GM21619 (cell line): ENCODE data around the gene SCLT1.
"Not testable (repeated sequence)": the region's sequence is repeated elsewhere in the genome, so short reads cannot be mapped to it uniquely, and the experiment has no call there.

Experiments used
- ATAC-seq: cut with Tn5 transposase; IDR thresholded peaks from one replicate; pipeline ENCODE4 v1.9.1; 2021; ENCODE audit not compliant: unreplicated experiment

SCLT1 gene

DNA sequence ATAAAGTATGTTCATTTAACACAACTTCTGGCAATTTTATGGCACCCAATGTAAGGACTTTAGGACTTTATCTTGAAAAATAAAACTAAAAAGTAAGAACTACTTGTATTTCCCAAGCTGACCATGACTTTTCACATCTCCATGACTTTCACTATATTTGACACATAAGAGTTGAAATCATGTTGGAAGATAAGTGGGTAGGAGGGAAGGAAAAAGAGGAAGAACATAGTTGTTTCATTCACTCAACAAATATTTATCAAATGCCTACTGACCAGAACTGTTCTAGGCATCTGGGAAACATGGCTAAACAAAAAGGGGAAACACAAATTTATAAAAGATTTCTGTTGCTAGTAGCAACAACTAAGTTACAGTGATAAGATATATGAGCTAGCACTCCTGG, 16.0 kb downstream of the SCLT1 start:
- no peak for ATAC-seq

DNA sequence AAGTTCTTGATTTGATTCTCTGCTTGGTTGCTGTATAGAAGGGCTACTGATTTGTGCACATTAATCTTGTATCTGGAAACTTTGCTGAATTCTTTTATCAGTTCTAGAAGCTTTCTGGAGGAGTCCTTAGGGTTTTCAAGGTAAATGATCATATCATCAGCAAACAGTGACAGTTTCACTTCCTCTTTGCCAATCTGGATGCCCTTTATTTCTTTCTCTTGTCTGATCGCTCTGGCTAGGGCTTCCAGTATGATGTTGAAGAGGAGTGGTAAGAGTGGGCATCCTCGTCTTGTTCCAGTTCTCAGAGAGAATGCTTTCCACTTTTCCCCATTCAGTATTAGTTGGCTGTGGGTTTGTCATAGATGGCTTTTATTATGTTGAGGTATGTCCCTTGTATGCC, 23.8 kb downstream of the SCLT1 start:
- ATAC-seq, result not testable (repeated sequence)

DNA sequence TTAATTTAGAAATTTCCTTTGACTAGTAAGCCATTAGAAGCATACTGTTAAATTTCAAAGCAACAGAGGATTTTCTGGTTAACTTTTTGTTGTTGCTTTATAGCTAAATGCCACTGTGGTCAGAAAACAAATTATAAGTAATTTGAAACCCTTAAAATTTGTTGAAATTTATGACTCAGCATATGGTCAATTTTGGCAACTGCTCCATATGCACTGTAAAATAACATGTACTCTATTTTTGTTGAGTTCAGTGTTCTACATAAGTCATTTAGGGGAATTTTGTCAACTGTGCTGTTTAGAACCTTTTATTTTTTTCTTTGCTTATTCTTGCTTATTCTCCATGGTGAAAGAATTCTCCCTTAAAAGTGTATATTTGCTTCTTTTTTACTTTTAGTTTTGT, 28.6 kb downstream of the SCLT1 start:
- ATAC-seq, result no peak

DNA sequence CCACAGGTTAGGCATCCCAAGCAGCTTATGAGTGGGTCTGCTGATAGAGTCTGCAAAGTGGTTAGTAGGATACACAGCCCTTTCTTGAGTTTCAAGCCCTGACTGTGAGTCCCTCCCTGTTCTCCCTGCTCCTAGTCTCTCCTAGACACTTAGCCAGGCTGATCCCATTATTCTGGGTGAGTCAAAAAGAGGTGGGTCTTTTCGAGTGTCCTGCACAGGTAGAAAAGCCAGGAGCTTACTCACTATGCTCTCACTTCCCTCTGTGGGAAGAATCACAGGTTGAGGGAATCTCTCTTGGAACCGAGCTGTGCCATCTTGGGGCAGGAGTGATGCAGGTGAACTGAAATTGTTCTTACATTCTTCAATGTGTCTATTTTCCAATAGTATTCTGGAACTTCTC, 29.7 kb downstream of the SCLT1 start:
- no peak for ATAC-seq

DNA sequence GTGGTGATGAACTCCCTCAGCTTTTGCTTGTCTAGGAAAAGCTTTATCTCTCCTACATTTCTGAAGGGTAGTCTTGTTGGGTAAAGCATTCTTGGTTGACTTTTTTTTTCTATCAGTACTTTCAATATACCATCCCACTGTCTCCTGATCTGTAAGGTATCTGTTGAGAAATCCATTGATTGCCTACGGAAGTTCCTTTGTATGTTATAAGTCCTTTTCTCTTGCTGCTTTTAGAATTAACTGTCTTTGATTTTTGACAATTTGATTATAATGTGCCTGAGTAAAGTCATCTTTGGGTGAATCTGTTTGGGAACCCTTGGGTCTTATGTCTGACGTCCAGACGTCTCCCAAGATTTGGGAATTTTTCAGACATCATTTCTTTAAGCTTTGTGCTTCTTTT, 30.8 kb downstream of the SCLT1 start:
- ATAC-seq, result no peak

DNA sequence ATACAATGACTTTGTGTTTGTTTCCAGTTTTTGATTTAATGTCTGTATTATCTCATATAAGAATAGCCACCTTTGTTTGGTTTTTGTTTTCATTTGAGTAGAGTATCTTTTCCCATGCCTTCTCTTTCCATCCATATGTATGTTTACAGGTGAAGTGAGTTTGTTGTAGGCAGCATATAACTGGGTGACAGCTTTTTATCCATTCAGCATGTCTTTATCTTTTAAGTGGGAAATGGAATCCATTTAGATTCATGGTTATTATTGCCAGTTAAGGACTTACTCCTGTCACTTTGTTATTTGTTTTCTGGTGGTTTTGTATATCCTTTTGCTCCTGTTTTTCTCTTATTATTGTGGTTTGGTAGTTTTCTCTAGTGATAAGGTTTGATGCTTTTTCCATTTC, 34.3 kb downstream of the SCLT1 start:
- no peak for ATAC-seq

DNA sequence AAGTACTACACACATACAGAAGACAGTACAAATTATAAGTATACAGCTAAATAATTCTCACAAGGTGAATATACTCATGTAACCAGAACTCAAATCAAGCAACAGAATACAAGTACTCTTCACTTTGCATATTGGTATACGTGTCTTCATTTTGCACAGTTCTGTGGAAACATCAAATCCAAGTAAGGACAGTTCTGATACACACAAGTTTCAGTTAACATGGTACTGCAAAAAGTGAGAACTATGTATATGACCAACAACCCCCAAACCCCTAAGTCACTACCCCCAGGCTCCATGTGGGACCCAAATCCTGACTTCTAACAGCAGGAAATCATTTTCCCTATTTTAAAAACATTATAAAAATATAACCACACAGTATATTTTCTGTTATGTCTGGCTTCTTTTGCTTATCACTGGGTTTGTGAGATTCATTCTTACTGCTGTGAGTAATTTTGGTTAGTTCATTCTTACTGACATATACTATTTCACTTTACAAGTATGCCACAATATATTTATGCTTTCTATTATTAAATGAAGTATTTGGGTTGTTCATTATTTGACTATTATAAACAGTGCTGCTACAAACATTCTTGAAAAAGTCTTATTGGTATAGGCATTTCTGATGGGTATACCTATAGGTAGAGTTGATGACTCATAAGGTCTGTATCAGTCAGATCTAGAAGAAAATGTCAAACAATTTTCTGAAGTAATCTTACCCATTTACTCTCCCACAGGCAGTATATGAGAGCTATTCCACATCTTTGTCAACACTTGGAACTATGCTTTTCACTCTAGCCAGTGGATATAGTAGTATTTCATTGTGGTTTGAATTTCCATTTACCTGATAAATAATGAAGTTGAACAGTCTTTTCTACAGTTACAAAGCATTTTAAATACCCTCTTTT, 47.0 kb downstream of the SCLT1 start:
- ATAC-seq, result no peak

DNA sequence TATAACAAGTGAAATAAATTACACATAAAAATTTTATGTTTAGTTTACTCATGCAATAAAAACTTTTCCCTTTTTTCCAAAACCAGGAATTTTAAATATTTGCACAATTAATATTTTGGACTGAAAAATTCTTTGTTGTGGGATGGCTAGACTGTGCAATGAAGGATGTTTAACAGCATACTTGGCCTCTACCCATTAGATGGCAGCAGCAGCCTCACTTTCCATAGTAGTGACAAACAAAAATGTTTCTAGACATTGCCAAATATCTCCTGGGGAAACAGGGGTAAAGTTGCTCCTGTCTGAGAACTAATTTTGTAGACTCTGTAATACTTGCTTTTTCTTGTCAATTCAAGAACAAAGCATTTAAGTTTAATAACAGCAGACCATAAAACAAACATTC, 49.8 kb downstream of the SCLT1 start:
- no peak for ATAC-seq

DNA sequence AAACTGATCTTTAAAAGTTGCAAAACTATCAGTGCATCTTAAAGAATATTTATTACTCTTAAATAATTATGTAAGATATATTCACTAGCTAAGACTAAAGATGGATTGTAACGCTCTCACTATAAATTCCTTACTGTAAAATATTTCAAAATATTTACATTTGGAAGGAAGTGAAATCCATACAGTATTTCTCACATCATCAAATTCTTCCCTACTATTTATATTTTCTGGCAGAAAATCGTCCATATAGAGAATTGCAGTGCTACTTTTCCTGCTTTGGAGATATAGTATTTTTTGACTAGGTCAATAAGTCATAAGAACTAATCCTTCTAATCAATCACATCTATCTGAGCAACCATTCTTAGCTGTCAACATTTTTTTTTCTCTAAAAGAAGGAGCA, 52.9 kb downstream of the SCLT1 start:
- no peak for ATAC-seq

DNA sequence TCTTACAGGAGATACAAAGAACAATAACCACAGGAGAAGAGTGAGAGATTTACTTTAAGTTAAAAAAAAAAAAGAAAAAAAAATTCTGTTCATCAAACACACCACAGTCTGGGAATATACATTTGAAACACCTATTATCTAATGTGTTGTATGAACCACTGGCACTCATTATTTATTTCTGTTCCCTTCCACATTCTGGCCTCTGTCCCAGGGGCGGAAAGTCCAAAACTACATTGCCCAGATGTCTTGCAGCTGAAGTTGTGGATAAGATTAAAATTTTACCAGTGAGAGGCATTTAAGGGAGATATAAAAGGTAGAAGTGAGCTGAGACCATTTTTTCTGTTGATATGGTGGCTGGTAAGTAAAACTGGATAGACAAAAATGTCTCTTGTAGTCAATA, 56.2 kb downstream of the SCLT1 start:
- ATAC-seq, result no peak

DNA sequence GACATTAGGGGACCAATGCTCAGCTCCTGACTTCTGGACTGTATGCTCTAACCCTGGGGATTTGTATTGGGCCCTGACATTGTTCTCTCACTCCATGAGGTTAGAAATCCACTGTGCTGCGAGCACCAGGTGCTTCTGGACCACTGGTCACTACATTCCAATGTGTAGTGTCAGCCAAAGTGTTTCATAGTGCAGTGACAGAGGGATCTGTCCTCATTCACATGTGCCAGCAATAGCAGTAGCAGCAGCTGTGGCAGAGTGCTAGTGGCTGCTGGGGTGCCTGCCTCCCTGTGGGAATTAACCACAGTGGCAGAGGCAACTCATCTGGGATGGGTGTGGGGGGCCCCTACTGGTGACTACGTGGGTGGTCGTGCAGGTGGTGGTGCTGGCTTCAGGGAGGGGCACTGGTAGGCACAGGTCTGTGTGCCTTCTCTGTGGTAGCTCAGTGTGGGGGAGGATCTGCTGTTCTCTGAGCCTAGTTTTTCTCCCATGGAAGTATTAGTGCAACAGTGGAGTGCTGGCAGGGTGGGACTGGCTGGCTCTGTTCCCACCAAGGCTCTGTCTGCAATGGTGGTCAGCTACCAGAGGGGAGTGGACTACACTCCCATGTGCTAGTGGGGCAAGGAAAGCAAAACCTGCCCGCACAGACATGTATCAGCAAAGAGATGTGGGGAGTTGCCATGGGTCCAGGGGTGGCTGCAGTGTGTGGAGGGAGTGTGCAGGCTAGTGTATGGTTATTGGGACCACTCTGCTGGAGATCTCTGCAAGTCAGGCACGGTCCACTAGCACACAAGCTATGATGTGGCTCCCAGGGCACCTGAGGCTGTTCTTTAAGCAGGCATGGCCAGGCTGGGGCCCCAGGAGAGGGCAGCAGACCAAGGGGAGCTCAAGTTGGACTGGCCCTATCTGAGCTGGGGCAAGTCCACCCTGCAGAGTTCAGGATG, 78.5 kb downstream of the SCLT1 start:
- no peak for ATAC-seq

DNA sequence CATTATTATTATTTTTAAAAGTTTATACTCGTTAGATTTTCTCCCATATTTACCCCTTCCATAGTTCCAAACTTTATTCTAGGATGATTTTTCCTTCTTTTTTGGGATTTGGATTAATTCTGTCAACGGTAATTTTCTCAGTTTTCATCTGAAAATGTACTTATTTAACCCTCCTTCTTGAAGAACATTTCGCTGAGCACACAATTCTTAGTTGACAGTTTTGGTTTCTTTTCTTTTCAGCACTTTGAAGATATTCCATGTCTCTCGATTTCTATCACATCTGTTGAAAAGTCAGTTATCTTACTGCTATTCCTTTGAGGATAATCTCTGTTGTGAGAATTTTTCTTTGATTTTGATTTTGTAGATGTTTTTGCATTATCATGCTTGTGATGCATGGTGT, 85.2 kb downstream of the SCLT1 start:
- ATAC-seq, result no peak

DNA sequence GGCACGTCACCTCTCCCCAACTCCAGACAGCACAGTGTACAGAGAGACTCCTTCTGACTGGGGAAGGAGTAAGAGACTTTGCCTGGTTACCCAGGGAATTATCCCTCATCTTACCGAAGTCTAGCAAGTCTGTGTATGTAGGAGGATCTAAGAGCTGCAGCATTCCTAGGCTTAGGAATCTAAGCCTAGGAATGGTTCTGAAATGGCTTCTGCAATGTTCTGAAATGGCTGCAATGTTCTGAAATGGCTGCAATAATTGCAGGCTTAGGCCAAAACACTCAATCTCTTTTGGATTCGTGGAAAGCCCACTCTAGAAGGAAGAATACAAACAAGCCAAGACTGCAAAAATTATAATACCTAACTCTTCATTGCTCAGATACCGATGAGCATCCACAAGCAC, 106.4 kb downstream of the SCLT1 start:
- no peak for ATAC-seq

DNA sequence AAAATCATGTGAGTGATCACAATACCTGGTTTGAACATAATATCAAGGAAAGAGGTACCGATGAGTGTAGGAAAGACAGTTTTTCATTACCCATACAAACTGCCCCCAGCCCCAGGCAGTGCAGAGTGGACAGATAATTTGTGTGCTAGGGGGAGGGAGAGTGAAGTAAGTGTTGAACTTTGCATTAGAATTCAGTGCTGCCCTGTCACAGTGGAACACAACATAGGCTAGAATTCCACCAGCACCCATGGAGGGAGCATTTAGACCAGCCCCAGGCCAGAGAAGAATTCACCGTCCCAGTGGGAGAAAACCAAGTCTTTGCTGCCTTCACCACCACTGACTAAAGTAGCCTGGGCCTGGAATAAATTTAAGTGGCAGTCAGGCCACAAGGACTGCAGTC, 107.3 kb downstream of the SCLT1 start:
- ATAC-seq, result no peak

DNA sequence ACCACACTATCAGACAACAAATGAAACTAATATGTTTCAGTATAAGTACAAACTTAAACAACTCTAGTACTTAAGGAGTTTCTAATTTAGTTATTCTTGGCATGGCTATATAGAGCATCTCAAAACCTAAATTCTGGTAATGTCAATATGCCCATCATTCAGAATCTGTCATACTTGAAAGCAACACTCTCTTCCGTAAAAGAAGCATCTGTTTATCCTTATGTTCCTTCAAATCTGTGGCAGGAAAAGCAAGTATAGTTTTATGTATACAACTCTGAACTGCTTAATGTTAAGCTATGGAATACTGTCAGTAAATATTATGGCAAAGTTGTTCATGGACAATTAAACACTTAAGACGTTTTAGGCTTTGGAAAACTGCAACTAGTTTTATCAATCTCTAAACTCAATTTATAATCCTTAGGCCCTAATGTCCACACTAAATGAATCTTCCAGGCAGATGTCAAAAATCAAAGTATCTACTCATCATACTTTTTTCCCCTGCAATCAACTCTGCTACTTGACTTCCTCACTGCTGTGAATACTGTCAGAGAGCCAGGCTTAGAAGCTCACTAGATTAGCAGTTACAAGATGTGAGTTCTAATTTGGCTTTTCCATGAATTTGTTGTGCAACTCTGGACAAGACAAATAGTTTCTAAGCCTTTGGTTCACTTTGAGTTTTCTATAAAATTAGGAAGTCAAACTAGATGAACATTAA, 109.4 kb downstream of the SCLT1 start:
- ATAC-seq, result no peak

DNA sequence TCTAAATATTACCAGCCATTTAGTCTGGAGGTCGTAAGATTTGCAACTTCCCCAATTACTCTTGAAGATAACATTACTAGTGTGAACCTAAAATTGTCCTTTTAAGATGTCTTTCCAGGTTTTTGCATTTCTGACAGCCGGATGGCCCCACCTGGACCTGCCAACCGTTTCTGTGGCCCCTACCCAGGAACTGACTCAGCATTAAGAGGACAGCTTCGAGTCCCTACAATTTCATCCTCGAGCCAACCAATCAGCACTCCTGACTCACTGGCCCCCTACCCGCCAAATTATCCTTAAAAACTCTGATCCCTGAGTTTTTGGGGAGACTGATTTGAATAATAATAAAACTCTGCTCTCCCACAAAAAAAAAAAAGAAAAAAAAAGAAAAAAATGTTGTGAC, 112.0 kb downstream of the SCLT1 start:
- ATAC-seq, result no peak

DNA sequence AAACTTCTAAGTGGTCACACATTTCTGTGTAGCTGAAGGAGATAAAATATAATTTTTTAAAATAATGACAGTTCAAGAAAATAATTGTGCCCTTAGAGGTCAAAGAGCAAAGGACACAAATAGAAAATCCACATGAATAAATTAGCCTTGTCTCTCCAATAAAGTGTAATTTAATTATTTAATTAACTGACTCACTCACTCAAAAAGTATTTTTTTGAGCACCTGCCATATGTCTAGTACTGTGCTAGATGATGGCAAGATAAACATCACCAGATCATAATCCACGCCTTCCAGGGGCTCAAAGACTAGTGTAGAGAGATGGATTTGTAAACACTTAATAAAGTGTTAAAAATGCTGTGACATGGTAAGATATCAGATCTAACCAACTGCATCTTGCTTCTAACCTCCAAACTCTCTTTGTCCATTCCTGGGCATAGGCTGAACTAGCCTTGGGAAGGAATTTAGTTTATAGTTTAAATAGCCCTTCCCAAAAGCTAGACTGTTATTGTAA, 112.5 kb downstream of the SCLT1 start:
- ATAC-seq, result no peak

DNA sequence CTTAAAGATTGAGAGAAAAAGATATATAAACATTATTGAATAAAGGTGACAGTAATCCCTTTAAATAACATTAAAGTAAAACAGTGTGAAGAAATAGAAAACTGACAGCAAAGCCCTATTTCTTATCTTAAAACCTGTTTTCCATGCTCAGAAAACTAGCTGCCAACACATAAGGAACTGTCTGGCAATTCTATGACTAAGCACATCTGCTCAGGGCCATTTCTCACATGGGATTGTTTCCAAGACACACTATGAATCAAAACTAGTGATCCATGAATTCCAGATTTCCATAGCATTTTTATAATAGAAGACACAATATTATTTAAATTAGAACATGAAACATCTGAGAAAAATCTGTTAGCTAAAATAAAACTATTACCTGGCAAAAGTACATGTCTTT, 113.4 kb downstream of the SCLT1 start:
- ATAC-seq, result no peak

DNA sequence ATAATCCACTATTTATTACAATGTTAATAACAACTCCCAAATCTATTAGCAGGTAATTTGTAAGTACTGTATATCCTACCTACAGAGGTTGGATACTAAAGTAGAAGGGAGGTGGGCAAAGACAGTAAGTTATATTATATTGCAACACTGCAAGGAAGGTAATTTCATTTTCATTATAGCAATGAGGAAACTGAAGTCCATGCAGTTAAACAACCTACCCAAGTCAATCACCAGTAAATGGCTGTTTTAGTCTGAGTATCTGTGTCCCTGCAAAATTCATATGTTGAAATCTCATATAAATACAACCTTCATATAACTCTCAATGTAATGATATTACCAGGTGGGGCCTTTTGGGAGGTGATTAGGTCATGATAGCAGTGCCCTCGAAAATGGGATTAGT, 114.4 kb downstream of the SCLT1 start:
- ATAC-seq, result no peak

DNA sequence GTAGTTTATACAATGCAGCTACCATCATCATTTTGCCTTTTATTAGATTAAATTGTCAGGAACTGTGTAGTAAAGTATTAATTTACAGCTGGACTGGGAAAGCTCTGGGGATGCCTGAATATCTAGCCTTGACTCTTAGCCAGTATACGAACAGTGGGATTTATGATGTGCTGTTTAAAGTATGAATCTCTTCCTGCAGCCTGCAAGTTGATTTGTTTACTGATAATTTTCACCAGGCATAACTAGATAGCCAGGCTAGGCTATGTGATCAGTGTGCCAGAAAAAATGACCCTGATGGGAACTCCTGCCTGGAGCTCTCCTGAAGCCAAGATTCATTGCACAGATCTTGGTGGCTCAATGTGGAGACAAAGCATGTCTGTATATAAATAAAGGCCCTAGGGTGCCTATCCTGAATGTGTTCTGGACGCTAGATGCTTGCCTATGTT, 119.2 kb downstream of the SCLT1 start:
- no peak for ATAC-seq

DNA sequence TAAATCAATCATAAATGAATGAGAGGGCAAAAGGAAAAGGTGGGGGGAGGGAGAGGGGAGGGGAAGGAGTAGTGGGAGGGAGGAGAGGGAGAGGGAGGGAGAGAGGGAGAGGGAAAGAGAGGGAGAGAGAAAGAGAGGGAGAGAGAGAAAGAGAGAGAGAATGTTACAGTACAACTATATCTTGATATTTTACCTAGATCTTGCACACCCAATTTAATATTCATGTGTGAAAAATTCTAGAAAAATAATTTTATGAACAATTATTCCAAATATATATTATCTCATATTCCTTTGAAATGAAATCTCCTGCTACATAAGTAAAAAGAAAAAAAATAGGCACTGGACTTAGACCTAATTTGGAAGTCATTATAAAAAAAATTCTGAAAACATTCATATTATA, 120.0 kb downstream of the SCLT1 start:
- no peak for ATAC-seq
